Lower lobe of right lung (tissue), 2 donors: Measurements from ENCODE around the gene CACNA1I. TPM values are rescaled to one million over a fixed set of nuclear protein-coding genes. Genes with fewer than 3 reads are reported as not detected.

Source experiments
- ATAC-seq, 2 donors: fragments of 200-7000 bp; cut with Tn5 transposase; one replicate each; pipeline ENCODE4 v1.9.1; 2020 to 2022; ENCODE audit warnings: mild to moderate bottlenecking in 2 of 2, moderate library complexity in 2 of 2
- DNase-seq: peaks from one replicate; pipeline ENCODE4 v3.0.0-alpha.2; 2020
- H3K27ac ChIP-seq: fragments of 200-600 bp; one replicate; pipeline ENCODE4 v1.8.0; 2022
- H3K27me3 ChIP-seq: fragments of 200-600 bp; one replicate; pipeline ENCODE4 v1.8.0; 2022; ENCODE audit warnings: low read depth
- H3K36me3 ChIP-seq: fragments of 200-600 bp; one replicate; pipeline ENCODE4 v1.8.0; 2022; ENCODE audit warnings: mild to moderate bottlenecking
- H3K4me1 ChIP-seq: fragments of 200-600 bp; one replicate; pipeline ENCODE4 v1.8.0; 2022
- H3K4me3 ChIP-seq: fragments of 200-600 bp; one replicate; pipeline ENCODE4 v1.8.0; 2022; ENCODE audit warnings: mild to moderate bottlenecking
- H3K9me3 ChIP-seq: fragments of 200-600 bp; one replicate; pipeline ENCODE4 v1.8.0; 2022
- intact Hi-C: fragments of 100-400 bp; cut with DNase I; formaldehyde crosslinking; loops from one replicate; pipeline ENCODE4 v1.11.0; 2022
- total RNA-seq: library from RNA; stranded (reverse); fragmentation: NEBNext Ultra II Directional; extraction: Animal tissue kit (Norgen Biotek cat#: 25700); gene quantifications from one replicate; pipeline ENCODE4 v1.2.1, GENCODE V29; 2021
- TF ChIP-seq, protein P1 (sequence below): fragments of 200-600 bp; IDR thresholded peaks from one replicate; pipeline ENCODE4 v1.8.0; 2022; ENCODE audit warnings: antibody characterized with exemption, mild to moderate bottlenecking
- donor health status: DM: no; HTN: yes; CAD: no; lungs with severe emphysema.

The CACNA1I gene
- total RNA-seq, 1 donor from 2014 or later, result 0.21 TPM

DNA sequence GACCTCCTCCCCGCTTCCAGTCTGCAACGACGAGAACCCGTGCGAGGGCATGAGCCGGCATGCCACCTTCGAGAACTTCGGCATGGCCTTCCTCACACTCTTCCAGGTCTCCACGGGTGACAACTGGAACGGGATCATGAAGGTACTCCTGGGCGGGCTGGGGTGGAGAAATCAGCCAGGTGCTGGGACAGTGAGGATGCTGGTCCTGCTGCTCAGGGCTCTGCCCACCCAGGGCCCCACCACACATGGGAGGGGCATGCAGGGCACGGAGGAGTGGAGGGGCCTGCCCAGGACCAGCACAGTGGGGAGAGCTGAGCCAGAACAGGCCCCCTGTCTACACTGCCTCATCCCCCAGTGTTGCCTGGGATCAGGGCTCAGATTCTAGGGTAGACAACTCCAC, 107.4 kb downstream of the CACNA1I start:
- TF ChIP-seq, protein P1, sequence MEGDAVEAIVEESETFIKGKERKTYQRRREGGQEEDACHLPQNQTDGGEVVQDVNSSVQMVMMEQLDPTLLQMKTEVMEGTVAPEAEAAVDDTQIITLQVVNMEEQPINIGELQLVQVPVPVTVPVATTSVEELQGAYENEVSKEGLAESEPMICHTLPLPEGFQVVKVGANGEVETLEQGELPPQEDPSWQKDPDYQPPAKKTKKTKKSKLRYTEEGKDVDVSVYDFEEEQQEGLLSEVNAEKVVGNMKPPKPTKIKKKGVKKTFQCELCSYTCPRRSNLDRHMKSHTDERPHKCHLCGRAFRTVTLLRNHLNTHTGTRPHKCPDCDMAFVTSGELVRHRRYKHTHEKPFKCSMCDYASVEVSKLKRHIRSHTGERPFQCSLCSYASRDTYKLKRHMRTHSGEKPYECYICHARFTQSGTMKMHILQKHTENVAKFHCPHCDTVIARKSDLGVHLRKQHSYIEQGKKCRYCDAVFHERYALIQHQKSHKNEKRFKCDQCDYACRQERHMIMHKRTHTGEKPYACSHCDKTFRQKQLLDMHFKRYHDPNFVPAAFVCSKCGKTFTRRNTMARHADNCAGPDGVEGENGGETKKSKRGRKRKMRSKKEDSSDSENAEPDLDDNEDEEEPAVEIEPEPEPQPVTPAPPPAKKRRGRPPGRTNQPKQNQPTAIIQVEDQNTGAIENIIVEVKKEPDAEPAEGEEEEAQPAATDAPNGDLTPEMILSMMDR, result no peak
- no peak overlapping the region for H3K27ac ChIP-seq

DNA sequence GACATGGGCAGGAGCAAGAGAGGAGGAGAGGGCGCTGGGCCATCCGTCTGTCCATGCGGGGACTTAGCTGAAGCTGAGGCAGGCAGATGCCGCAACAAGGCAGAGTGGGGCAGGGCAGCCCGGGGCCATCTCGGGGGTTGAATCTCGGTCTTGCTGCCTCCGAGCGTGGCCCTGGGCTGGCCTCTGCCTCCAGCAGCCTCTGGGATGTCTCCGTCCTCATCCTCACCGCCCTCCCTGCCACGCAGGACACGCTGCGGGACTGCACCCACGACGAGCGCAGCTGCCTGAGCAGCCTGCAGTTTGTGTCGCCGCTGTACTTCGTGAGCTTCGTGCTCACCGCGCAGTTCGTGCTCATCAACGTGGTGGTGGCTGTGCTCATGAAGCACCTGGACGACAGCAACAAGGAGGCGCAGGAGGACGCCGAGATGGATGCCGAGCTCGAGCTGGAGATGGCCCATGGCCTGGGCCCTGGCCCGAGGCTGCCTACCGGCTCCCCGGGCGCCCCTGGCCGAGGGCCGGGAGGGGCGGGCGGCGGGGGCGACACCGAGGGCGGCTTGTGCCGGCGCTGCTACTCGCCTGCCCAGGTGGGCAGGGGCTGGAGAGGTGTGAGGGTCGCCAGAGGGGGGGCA, 108.4 kb downstream of the CACNA1I start:
- intact Hi-C loops, result no loop called here
- no peak overlapping the region for H3K27ac ChIP-seq
- no peak overlapping the region for H3K4me3 ChIP-seq
- no peaks in the 10 kb centered on the region for H3K36me3 ChIP-seq
- H3K4me1 ChIP-seq, result no peaks in the 10 kb centered on the region
- H3K27me3 ChIP-seq, result peaks cover 15% of the 10 kb centered on the region
- TF ChIP-seq, protein P1, result no peak
- no peaks in the 10 kb centered on the region for H3K9me3 ChIP-seq
- DNase-seq (no peak), ATAC-seq (no peak)

More for the DNA sequence above, 107.4 kb downstream of the CACNA1I start:
- intact Hi-C loops, result no loop called here
- Histone ChIP-seq H3K4me3 (no peak overlapping the region), H3K4me1 (no peaks in the 10 kb centered on the region), H3K36me3 (no peaks in the 10 kb centered on the region), H3K27me3 (peaks cover 6% of the 10 kb centered on the region), H3K9me3 (no peaks in the 10 kb centered on the region)
- DNase-seq, result no peak
- no peak for ATAC-seq

DNA sequence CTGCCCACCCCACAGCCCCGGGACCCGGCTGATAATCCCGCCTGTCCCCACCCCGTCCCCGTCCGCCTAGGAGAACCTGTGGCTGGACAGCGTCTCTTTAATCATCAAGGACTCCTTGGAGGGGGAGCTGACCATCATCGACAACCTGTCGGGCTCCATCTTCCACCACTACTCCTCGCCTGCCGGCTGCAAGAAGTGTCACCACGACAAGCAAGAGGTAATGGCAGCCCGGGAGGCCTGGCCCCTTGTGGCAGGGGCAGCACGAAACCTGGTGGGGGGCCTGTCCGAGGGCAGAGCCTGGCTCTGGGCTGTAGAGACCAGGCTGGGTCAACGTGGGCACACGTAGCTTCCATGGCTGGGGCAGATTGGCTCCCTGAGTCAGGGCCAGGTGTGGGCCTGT, 109.1 kb downstream of the CACNA1I start:
- DNase-seq, result no peak
- intact Hi-C loops, result no loop called here
- ATAC-seq, result no peak
- no peaks in the 10 kb centered on the region for H3K9me3 ChIP-seq
- no peaks in the 10 kb centered on the region for H3K36me3 ChIP-seq
- H3K4me3 ChIP-seq, result no peak overlapping the region
- H3K27ac ChIP-seq, result no peak overlapping the region
- no peaks in the 10 kb centered on the region for H3K4me1 ChIP-seq
- H3K27me3 ChIP-seq, result peaks cover 20% of the 10 kb centered on the region
- TF ChIP-seq, protein P1, result no peak

DNA sequence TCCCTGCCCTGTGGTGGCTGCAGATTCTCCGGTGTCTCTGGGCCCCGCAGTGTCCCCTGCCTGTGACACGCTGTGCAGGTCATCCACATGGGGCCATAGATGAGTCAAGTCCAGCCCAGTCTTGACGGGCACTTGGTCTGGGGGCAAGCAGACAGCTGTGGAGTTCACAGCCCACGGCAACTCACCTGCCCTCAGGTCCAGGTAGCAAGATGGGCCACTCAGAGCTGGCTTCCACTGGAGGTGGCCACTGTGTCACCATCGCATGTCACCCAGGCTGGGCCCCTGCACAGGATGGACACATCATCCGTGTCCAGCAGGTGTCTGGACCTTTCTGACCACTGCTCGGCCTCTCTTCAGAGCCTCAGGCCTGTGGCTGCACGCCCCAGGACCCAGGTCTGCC, 109.9 kb downstream of the CACNA1I start:
- no peak overlapping the region for H3K4me3 ChIP-seq
- TF ChIP-seq, protein P1, result no peak
- DNase-seq (no peak), ATAC-seq (no peak)
- H3K27me3 ChIP-seq, result peaks cover 24% of the 10 kb centered on the region
- H3K4me1 ChIP-seq, result no peaks in the 10 kb centered on the region
- H3K36me3 ChIP-seq, result no peaks in the 10 kb centered on the region
- H3K9me3 ChIP-seq, result no peaks in the 10 kb centered on the region
- H3K27ac ChIP-seq, result no peak overlapping the region
- intact Hi-C loops, result no loop called here

DNA sequence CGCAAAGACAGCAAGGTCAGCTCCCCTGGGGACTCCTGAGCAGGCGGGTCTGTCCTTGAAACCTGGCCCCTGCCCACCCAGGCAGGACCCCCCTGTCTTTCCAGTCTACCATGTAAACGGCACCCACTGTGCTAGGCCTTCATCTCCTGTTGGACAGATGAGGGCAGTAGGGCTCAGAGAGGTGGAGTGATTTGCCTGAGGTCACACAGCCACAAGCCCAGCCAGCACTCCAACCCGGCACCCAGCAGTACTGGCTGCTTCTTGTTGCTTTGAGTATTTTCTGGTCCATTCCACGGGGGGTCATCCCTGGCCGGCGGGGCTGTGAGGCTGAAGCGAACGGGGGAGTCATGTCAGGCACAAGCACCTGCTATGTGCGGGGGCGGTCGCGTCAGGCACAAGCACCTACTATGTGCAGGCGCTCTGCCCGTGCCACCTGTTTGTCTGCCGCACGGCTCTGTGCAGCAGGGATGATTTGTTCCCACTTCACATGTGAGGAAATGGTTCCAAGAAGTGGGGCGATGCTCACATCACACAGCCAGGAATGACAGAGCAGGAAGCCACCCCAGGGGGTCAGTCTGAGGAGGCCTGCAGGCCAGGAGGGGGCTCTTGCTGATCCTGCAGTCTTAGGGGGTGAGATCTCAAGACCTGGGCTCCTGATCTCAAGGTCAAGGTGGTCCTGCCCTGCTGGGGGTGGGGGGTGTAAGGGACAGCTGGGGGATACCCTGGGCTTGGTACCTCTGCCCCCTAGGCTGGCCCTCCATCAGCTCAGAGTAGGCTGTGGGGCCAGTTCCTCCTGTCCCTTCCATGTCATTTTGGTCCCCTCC, 110.7 kb downstream of the CACNA1I start:
- H3K4me3 ChIP-seq, result no peak overlapping the region
- H3K9me3 ChIP-seq, result no peaks in the 10 kb centered on the region
- H3K4me1 ChIP-seq, result no peaks in the 10 kb centered on the region
- intact Hi-C loops, result no loop called here
- H3K27ac ChIP-seq, result no peak overlapping the region
- ATAC-seq (no peak), DNase-seq (no peak)
- TF ChIP-seq, protein P1, result no peak
- H3K36me3 ChIP-seq, result no peaks in the 10 kb centered on the region
- H3K27me3 ChIP-seq, result peaks cover 31% of the 10 kb centered on the region
